ENCODE data around the gene NKX3-2.

GRCh38 chr4:13584481-13584880 is 40.2 kb upstream of the NKX3-2 start:
- TF ChIP-seq POLR2AphosphoS5 (IDR thresholded peaks at IDR 0.05; ENCODE audit: low read depth, low read length) (no peak), CTCF (IDR thresholded peaks at IDR 0.05) (no peak), SIN3A (IDR thresholded peaks at IDR 0.05; ENCODE audit: borderline replicate concordance, insufficient read depth, low read depth, low read length) (no peak), REST (IDR thresholded peaks at IDR 0.05; ENCODE audit: insufficient read depth in 1 of 2, low read depth in 2 of 2, low read length in 1 of 2) (no peak)
